GM12801 (cell line): ENCODE results near the gene PDE4D.

Experiments
- CTCF ChIP-seq: IDR thresholded peaks from one replicate; pipeline ENCODE4 v1.5.1; 2011; ENCODE audit warnings: control low read depth; ENCODE audit not compliant: insufficient read length; ENCODE audit errors: extremely low read depth

The PDE4D gene

GRCh38 chr5:59832577-59833301 is 60.8 kb downstream of the PDE4D start:
- TF ChIP-seq CTCF: no peak

DNA sequence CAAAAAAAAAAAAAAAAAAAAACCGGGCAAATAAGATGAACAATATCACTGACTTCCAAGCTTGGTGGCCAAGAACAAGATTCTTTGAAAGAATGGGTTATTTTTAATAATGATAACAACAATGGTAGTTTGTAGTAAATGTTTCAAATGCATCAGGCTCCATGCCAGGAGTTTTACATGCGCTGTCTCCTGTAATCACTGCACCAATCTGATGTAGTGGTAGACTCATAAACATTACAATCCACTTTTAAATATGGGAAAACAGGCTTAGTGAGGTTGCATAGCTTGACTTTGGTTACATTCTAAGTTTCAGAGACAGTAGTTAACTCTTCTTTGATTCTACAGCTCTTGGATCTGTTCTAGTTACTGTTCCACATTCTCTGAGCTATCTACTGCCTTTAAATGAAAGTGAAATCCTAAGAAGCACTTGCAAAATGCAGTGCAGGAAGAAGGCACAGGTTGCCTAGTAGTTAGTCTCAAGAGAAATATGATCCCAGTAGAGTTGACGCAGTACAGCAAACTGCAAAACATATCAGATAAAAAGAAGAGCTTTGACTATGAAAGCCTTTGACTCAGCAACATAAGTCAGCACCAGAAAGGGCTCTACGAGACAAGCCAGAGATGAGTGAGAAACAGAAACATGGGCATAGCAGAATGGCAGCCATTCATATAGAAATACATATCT is 62.1 kb downstream of the PDE4D start:
- TF ChIP-seq CTCF: no peak

DNA sequence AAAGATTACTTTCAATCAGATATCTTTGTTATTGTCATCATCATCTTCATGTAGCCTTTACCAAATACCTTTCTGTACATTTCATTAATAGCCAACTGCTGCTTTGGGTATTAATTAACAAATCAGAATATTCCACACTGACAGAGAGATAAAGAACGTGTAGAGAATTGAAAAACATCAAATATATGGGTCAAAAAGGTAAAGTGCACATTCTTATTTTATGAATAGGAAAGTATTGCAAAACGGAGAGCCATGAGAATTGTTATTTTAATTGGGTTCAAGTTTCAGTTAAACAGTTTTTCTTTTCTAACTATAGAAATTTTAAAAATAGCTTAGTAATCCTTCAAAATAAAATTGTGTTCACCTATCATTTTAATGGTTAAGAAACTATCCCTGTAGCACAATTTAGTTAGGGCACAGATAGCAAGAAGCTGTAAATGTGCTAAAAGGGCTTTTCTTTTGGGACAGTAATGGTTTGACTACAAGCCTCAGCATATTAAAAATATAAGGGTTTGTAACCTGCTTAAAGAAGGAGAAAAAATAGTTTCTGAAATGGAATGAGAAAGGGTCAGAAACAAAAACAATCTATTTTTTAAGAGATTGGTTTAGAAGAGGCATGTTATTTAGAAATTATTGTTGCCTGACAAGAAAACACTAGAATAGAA is 62.9 kb downstream of the PDE4D start:
- TF ChIP-seq CTCF: no peak

- no peak for TF ChIP-seq CTCF
These were observed 63.6 kb downstream of the PDE4D start for GRCh38 chr5:59829922-59830321.

- no peak for TF ChIP-seq CTCF
These were observed 64.1 kb downstream of the PDE4D start for GRCh38 chr5:59829386-59829785.

DNA sequence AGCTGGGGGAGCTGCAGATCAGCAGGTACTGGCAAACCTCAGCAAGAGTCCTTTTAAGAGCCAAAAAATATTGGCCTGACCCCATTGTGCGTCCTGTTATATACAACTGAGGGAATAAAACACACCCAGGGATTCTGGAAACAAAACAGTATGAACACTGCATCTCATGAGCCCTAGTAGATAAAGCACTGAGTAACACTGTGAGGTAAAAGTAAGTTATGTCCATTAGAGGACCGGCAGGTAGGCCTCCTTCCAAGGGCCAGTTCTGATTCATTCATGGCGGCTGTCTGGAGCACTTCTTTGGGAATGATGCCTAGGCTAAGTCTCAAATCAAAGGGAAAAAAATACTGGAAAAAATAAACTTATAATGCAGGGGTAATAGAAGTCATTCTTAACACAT is 64.9 kb downstream of the PDE4D start:
- TF ChIP-seq CTCF: no peak

- TF ChIP-seq CTCF: no peak
These were observed 66.5 kb downstream of the PDE4D start for GRCh38 chr5:59826996-59827395.
